Osteocyte (in vitro differentiated cells): ENCODE results near the gene KAZN. TPM values are rescaled to one million over a fixed set of nuclear protein-coding genes. Genes with fewer than 3 reads are reported as not detected.

Experiments
- DNase-seq: peaks from one replicate; pipeline ENCODE4 v3.0.0; 2021; ENCODE audit warnings: mixed read lengths; ENCODE audit not compliant: unreplicated experiment; ENCODE audit errors: extremely low spot score
- H3K27ac Mint-ChIP-seq: one replicate; pipeline ENCODE4 v1.8.0; 2021; ENCODE audit warnings: mild to moderate bottlenecking, mixed read lengths; ENCODE audit not compliant: unreplicated experiment
- H3K27me3 Mint-ChIP-seq: one replicate; pipeline ENCODE4 v1.8.0; 2021; ENCODE audit warnings: mixed read lengths; ENCODE audit not compliant: unreplicated experiment
- H3K36me3 Mint-ChIP-seq: one replicate; pipeline ENCODE4 v1.8.0; 2021; ENCODE audit warnings: mixed read lengths; ENCODE audit not compliant: unreplicated experiment
- H3K4me1 Mint-ChIP-seq: one replicate; pipeline ENCODE4 v1.8.0; 2021; ENCODE audit warnings: mixed read lengths; ENCODE audit not compliant: unreplicated experiment
- H3K4me3 Mint-ChIP-seq: one replicate; pipeline ENCODE4 v1.8.0; 2021; ENCODE audit warnings: mild to moderate bottlenecking, moderate library complexity, mixed read lengths; ENCODE audit not compliant: unreplicated experiment
- H3K9me3 Mint-ChIP-seq: one replicate; pipeline ENCODE4 v1.8.0; 2021; ENCODE audit warnings: mixed read lengths; ENCODE audit not compliant: unreplicated experiment
- CTCF ChIP-seq: fragments of 200-600 bp; sonication (generic); IDR thresholded peaks from 2 replicates; pipeline ENCODE4 v1.5.0; 2021; ENCODE audit warnings: antibody characterized with exemption, mild to moderate bottlenecking, moderate library complexity
- total RNA-seq: library from RNA; stranded (reverse); gene quantifications from 2 replicates; pipeline ENCODE4 v1.2.1, GENCODE V29; 2021

Gene KAZN
- total RNA-seq, 1 donor from 2014 or later = 47.1 TPM

- no peaks in the 10 kb centered on the region for H3K27me3 Mint-ChIP-seq
- no peak overlapping the region for H3K27ac Mint-ChIP-seq
- H3K4me3 Mint-ChIP-seq = no peak overlapping the region
- H3K9me3 Mint-ChIP-seq = peaks cover 6% of the 10 kb centered on the region
- H3K36me3 Mint-ChIP-seq = no peaks in the 10 kb centered on the region
- DNase-seq = no peak
- no peaks in the 10 kb centered on the region for H3K4me1 Mint-ChIP-seq
- TF ChIP-seq CTCF = no peak
Observed at GRCh38 chr1:14677292-14677971, 78.9 kb downstream of the KAZN start.

GRCh38 chr1:14678011-14678638 is 79.6 kb downstream of the KAZN start:
- H3K4me3 Mint-ChIP-seq = no peak overlapping the region
- no peaks in the 10 kb centered on the region for H3K4me1 Mint-ChIP-seq
- peaks cover 12% of the 10 kb centered on the region for H3K9me3 Mint-ChIP-seq
- no peaks in the 10 kb centered on the region for H3K36me3 Mint-ChIP-seq
- TF ChIP-seq CTCF = no peak
- H3K27ac Mint-ChIP-seq = no peak overlapping the region
- H3K27me3 Mint-ChIP-seq = no peaks in the 10 kb centered on the region
- DNase-seq = no peak

GRCh38 chr1:14679027-14679688 is 80.7 kb downstream of the KAZN start:
- Mint-ChIP-seq H3K9me3 (peaks cover 12% of the 10 kb centered on the region), H3K27me3 (no peaks in the 10 kb centered on the region), H3K36me3 (no peaks in the 10 kb centered on the region), H3K4me3 (no peak overlapping the region), H3K4me1 (no peaks in the 10 kb centered on the region), H3K27ac (no peak overlapping the region)
- TF ChIP-seq CTCF = no peak
- no peak for DNase-seq

GRCh38 chr1:14681182-14681581 is 82.7 kb downstream of the KAZN start:
- no peak for TF ChIP-seq CTCF
- DNase-seq = no peak
- Mint-ChIP-seq H3K27ac (no peak overlapping the region), H3K27me3 (no peaks in the 10 kb centered on the region), H3K4me1 (no peaks in the 10 kb centered on the region), H3K4me3 (no peak overlapping the region), H3K36me3 (no peaks in the 10 kb centered on the region), H3K9me3 (peaks cover 21% of the 10 kb centered on the region)

GRCh38 chr1:14682941-14683621 is 84.6 kb downstream of the KAZN start:
- H3K27me3 Mint-ChIP-seq = no peaks in the 10 kb centered on the region
- H3K27ac Mint-ChIP-seq = no peak overlapping the region
- H3K9me3 Mint-ChIP-seq = peaks cover 17% of the 10 kb centered on the region
- H3K4me3 Mint-ChIP-seq = no peak overlapping the region
- H3K4me1 Mint-ChIP-seq = no peaks in the 10 kb centered on the region
- no peak for TF ChIP-seq CTCF
- no peak for DNase-seq
- H3K36me3 Mint-ChIP-seq = no peaks in the 10 kb centered on the region
